HS-5 (cell line): ENCODE data around the gene TM9SF2.

Experiments
- DNase-seq: peaks from one replicate; pipeline ENCODE4 v3.0.0-alpha.2; 2012; ENCODE audit warnings: low read depth

The TM9SF2 gene

DNA sequence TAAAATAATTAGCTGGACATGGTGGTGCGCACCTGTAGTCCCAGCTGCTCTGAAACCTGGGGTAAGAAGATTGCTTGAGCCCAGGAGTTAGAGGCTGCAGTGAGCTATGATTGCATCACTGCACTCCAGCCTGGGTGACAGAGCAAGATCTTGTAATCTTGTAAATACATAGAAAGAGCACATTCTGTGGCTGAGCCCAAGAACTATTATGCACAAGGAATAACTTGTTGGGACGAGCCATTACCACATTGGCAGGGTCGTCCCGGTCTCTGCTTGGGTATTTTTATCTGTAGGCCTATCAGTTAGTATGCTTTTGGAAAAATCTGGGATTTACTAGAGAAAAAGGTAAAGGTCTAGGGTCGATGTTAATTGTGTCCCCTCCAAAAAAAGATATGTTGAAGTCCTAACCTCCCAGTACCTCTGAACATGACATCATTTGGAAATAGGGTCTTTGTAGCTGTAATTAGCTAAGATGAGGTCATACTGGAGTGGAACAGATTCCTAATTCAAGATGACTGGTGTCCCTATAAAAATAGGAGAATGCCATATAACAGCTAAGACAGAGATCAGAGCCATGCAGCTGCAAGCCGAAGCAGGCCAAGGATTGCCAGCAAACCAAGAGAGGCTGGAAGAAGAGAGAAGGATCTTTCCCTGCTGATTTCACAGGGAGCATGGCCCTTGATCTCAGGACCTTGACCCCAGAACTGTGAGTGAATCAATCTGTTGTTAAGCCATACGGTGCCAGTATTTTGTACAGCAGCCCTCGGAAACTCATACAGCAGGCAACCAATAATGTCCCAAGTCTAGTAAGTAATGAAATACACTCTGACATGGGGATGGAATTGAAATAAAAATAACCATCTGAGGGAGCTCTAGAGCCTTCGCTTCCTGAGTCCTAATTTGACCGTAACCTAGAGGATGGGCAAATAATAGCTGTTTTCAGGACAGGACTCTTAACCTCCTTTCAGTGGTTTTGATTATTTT is 77.0 kb downstream of the TM9SF2 start:
- no peak for DNase-seq

DNA sequence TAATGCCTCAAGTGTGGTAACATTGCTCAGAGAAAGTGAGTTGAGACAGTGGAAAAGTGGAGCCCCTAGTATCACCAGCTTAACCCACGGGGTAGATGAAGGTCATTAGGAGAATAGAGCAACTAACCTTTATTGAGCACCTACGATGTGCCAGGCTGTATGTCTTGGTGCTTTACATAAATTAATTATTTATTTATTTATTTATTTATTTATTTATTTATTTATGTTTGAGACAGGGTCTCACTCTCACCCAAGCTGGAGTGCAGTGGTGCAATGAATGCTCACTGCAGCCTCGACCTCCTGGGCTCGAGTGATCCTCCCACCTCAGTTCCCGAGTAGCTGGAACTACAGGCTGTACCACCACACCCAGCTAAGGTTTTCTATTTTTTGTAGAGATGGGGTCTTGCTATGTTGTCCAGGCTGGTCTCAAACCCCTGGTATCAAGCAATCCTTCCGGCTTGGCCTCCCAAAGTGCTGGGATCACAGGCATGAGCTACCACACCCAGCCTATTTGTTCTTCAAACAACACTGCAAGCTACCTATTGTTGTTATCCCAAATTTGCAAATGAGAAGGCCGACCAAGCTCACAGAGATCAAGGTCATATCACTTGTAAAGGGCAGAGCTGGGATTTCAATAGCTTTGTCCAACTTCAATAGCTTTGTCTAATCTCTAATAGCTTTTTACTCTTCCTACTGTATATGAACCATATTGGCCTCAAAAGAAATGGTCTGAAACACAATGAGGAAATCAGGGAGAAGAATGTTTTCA is 79.4 kb downstream of the TM9SF2 start:
- DNase-seq = no peak

DNA sequence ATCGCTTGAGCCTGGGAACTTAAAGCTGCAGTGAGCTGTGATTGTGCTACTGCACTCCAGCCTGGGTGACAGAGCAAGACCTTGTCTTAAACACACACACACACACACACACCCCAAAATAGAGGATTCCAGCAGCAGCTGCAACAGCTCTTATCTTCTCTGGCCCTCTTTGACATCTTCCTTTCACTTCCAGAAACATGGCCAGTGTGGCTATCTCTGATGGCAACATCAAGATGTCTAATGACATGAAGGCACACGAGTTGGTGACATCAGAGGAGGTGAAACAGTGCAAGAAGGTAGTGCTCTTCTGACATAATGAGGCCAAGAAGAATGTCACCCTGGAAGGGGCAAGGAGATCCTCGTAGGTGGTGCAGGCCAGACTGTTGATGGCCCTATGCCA is 81.2 kb downstream of the TM9SF2 start:
- no peak for DNase-seq

DNA sequence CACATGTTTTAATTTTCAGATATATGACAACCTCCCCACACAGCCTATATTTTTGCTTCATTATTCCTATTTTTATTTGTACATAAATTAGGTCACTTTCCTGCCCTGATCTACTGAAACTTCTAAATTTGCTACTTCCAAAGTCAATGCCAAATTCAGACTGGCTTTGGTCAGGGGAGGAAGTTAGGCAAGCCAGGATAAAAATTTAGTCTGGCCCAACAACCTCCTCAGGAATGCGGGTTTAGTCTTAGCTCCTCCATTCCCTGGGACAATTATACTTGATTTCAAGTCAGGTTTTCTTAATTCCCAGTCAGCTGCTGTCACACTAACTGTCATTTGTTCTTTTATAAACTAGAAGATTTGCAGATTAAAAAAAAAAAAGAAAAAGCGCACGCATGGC is 84.3 kb downstream of the TM9SF2 start:
- no peak for DNase-seq

DNA sequence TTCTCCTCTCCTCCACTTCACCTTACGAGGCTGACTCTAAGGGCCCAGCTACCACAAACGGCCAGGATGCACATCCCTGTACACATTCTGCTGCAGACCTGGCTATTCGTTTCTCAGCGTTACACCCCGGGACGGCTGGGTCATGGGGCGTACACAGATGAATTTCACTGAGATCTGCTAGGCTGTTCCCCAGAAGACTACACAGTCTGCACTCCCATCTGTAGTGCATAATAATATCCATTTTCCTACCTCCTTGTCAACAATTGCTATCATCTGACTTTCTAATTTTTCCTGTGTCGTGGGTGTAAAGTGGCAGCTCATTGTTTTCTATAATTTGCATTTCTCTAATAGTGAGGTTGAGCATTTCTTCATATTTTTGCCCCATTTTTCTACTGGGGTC is 85.7 kb downstream of the TM9SF2 start:
- DNase-seq = no peak

DNA sequence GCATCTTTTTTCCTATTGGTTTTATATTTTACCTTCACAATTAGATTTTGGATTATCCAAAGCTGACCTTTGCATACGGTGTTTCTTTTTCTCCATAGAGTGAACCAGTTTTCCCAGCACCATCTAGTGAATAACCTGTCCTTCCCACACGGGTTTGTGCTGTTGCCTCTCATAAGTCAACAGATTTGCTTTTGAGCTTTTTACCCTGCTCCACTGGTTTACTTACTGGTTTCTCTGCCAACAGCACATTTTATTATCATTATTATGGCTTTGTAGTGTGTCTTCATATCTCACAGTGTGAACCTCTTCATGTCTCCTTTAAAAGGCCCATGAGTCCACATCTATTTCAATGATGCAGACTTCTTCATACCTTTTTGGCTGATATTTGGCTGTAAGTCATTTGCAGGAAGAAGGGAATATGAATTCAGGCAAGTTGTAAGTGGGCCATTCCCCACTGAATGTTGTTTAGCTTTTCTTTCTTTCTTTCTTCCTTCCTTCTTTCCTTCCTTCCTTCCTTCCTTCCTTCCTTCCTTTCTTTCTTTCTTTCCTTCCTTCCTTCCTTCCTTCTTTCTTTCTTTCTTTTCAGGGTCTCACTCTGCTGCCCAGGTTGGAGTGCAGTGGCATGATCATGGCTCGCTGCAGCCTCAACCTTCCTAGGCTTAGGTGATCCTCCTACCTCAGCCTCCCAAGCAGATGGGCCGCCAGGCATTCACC is 86.8 kb downstream of the TM9SF2 start:
- no peak for DNase-seq

DNA sequence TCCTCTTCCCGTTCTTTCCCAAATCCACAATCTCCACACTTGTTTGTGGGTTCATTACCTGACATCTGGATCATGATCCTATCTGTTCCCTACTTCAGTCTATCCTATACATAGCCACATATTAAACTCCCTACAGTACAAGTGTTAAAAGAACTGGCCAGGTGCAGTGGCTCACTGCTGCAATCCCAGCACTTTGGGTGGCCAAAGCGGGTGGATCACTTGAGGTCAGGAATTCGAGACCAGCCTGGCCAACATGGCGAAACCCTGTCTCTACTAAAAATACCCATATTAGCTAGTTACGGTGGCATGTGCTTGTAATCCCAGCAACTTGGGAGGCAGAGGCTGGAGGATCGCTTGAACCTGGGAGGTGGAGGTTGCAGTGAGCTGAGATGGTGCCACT is 88.3 kb downstream of the TM9SF2 start:
- no peak for DNase-seq

DNA sequence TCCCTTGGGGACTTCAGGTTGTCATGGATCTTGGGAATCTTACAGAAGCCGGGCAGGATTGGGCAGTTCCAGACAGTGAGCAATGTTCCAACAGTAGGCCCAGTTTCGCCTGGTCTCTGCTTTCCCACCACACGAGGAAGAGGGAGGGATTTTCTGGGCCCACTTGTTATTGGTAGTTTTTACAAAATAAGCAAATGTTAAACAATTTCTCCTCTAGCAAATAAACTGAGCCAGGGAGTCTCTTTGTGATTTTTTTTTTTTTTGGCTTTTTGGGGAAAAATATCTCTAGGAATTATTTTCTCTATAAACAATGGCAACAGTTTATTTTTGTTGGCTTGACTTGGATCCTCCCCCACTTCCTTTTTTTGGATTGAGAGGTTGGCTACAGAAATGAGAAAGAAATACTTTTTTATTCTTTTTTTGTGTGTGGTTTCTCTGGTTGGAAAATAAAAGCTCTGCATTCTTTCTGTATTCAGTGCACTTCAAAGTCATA is 89.3 kb downstream of the TM9SF2 start:
- no peak for DNase-seq

DNA sequence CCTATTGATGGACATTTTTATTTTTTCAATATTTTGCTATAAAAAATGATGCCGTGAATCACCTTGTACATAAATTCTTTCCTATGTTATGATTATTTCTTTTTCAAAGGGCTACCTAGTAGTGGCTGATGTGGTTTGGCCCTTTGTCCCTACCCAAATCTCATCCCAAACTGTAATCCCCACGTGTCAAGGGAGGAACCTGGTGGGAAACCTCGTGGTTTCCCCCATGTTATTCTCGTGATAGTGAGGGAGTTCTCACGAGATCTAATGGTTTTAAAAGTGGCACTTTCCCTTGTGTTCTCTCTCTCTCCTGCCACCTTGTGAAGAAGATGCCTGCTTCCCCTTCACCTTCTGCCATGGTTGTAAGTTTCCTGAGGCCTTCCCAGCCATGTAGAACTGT is 94.9 kb downstream of the TM9SF2 start:
- no peak for DNase-seq

DNA sequence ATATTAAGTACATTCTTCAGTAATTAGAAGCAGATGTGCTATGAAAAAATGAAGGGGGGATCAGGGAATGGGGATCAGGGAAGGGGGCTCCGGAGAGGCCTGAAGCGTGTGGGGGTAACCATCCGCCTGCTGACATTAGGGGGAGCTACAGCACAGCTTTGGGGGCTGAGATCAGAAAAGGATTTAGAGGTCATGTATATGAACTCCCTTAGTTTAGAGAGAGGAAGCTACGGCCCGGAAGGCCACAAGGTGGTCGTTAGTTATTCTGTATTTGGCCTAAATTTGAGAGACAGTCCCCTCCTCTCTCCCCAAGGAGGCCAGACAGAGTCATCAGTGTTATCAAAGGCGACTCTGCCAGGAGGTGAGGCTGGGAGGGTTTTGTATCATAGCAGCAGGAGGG is 99.0 kb downstream of the TM9SF2 start:
- no peak for DNase-seq

DNA sequence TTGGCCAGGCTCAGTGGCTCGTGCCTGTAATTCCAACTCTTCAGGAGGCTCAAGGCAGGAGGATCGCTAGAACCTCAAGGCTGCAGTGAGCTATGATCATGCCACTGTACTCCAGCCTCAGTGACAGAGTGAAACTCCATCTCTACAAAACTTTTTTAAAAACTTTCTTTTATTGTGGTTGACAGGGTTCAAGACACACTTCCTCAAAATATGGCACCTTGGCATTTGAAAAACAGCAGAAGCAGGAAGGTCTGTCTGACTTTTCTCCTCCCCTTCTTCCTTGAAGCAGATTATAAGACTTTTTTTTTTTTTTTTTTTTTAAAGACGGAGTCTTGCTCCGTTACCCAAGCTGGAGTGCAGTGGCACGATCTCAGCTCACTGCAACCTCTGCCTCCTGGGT is 100.3 kb downstream of the TM9SF2 start:
- no peak for DNase-seq

DNA sequence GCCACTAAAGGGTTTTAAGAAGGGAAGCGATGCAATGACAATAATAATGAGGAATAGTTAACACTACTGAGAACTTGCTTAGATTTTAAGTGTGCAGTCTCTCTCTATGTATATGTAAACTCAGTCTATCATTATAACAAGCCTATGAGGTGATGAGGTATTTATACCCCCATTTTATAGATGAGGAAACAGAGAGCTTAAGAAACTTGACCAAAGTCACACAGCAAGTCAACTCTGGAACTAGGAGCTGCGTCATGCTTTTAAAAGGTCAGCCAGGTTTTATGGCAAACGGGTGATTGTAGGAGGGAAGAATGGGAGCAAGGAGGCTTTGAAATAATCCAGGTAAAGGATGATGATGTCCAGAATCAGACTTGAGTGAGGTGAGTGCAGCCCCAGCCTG is 103.4 kb downstream of the TM9SF2 start:
- DNase-seq = no peak

DNA sequence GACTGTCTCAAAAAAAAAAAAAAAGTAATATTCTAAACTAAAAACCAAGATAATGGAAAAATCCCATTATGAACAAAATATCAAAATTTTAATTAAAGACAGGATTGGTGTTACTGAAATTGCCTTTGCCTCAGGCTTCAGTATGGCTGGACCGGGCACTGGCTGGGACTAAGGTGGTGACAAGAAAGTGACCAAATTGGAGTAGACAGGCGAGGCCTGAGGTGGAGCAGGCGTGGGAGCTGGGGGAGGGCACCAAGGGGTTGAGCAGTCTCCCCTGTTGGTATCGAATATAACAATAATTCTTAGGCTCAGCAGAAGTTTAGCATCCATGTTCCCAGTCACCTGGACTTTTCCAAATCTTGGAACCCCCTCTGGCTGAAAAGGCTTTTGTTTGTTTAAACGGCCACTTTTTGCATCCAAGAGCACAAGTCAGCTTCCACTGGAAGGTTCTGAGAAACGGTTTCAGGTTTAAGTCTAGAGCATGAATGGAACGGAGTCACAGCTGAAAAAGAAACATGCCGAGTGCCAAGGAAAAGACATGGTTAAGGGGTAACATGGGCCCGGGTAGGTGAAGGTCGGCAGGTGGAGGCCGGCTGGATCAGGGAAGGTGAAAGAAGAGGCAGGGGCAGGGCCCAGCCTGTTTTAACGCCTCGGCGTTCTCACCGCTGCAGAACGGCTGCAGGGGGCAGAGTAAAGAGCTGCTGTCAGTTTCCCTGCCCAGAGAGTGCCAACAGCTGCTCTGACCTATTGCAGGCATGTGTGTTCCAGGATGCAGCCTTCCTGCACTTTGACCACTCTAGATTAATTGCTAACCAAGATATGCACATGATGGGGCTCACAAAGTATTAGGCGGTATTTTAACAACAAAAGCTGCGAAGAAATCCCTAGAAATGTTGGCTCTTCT is 104.4 kb downstream of the TM9SF2 start:
- DNase-seq = peak; percentile 4

DNA sequence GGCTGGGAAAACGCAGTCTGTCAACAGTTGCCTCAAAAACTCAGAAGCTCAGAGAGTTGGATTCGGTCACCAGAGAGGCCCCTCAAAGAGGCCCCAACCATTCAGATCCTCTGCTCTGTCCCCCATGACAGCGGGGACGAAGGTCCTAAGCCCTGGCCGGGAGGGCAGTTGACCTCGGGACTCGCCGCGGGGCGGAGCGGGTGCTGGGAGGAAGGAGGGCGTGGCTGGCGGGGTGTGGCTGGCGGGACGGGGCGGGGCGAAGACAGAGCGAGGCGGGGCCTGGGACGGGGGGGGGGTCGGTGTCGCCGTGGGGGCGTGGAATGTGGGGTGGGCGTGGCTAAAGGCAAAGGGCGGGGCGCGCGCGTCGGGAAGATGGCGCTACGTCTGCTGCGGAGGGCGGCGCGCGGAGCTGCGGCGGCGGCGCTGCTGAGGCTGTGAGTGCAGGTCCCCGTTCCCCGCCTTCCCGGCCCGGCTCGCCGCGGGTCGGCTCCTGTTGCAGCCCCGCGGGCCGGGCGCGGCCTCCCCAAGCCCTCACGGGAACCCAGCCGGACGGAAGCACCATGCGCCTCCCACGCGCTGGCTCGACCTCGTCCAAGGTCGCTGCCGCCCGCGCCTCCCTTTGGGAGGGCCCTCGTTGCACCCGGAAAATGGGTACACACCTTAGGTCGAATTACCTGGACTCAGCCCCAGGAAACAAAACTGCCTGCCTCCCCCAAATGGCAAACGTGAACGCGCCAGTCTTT is 105.2 kb downstream of the TM9SF2 start, which contains the start of gene CLYBL:
CLYBL (plus strand) TSS at position 367 of the 743 bp plus-strand sequence.
- peak; percentile 2 for DNase-seq

DNA sequence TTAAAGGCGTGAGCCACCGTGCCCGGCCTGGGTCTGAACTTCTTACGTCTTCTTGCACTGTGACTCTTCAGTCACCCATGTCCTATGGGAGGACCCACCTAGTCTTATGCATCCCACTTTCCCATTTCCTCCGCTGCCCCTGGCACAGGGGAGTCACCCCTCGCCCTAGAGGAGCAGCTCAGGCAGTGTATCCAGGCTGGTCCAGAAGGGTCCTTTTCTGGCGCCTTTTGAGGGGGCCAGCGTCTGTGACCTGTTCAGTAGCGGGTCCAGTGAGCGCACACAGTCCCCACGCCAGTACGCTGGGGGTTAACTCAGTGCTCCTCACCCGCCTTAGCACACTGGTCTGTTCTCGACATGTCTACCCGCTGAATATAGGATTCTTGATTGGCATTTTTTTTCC is 107.1 kb downstream of the TM9SF2 start:
- no peak for DNase-seq

DNA sequence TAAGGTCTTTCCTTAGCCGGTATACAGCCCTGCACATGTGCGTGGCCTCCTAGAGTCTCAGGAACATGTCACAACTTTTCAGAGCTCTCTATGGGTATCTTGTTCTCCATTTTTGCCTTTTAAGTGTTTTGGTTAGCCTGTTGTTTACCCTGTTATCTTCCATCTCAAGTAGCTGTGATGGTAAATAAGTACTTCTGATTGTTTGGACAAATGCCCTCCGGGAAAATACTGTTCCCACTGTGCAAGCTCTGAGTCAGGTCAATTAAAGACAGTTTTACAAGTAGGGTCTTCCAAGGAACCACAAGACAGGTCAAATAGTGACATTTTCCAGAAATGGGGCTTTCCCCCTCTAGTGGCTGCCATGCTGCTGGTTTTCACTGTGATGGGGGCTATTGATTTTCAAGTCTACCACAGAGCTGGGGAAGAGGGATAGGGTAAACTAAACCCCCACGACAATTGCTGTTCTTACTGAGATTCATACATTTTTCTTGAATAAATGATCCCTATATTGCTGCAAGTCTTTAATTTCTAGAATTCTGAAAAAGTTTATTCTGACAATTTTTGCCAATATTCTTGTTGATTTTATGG is 109.5 kb downstream of the TM9SF2 start:
- no peak for DNase-seq
